GM19025 (cell line): ENCODE measurements around the gene GPR15LG.
A peak's percentile ranks its signal among the peaks of the same experiment; 100 is the strongest.
"Not testable (repeated sequence)": the region's sequence is repeated elsewhere in the genome, so short reads cannot be mapped to it uniquely, and the experiment has no call there.

ENCODE experiments used
- ATAC-seq: cut with Tn5 transposase; IDR thresholded peaks from one replicate; pipeline ENCODE4 v1.9.1; 2021; ENCODE audit warnings: mild to moderate bottlenecking, low read depth, moderate library complexity; ENCODE audit not compliant: unreplicated experiment

The GPR15LG gene

GRCh38 chr10:84173501-84173929 lies at the start of gene GPR15LG:
TSS of gene GPR15LG (plus strand) at chr10:84173801. CDS start at chr10:84173852, 51 bp downstream.
- peak; percentile 46 for ATAC-seq

- not testable (repeated sequence) for ATAC-seq
Observed at GRCh38 chr10:84125910-84126784, 47.5 kb upstream of the GPR15LG start.

- no peak for ATAC-seq
Observed at GRCh38 chr10:84126785-84127167, 46.8 kb upstream of the GPR15LG start.

GRCh38 chr10:84135836-84136235 lies 37.8 kb upstream of the GPR15LG start:
- ATAC-seq = no peak

- no peak for ATAC-seq
Observed at GRCh38 chr10:84137811-84138210, 35.8 kb upstream of the GPR15LG start.

- no peak for ATAC-seq
Observed at GRCh38 chr10:84138478-84139125, 35.0 kb upstream of the GPR15LG start.

- peak; percentile 99 for ATAC-seq
Observed at GRCh38 chr10:84139126-84140035, 34.2 kb upstream of the GPR15LG start, which contains the start of gene GHITM. TSS of gene GHITM (plus strand) at chr10:84139509. CDS start at chr10:84141501, 1,992 bp downstream.

GRCh38 chr10:84140036-84140379 lies 33.6 kb upstream of the GPR15LG start:
- ATAC-seq = no peak

GRCh38 chr10:84147347-84147746 lies 26.3 kb upstream of the GPR15LG start:
- ATAC-seq = no peak

GRCh38 chr10:84148006-84148597 lies 25.5 kb upstream of the GPR15LG start:
- ATAC-seq = not testable (repeated sequence)

- ATAC-seq = no peak
Observed at GRCh38 chr10:84149854-84150253, 23.7 kb upstream of the GPR15LG start.

GRCh38 chr10:84152769-84153168 lies 20.8 kb upstream of the GPR15LG start:
- ATAC-seq = no peak

- no peak for ATAC-seq
Observed at GRCh38 chr10:84155521-84155920, 18.1 kb upstream of the GPR15LG start.

GRCh38 chr10:84156009-84156408 lies 17.6 kb upstream of the GPR15LG start:
- no peak for ATAC-seq

- ATAC-seq = no peak
Observed at GRCh38 chr10:84156768-84157167, 16.8 kb upstream of the GPR15LG start.

- no peak for ATAC-seq
Observed at GRCh38 chr10:84158061-84158460, 15.5 kb upstream of the GPR15LG start.

- no peak for ATAC-seq
Observed at GRCh38 chr10:84158550-84158949, 15.1 kb upstream of the GPR15LG start.

GRCh38 chr10:84159076-84159685 lies 14.4 kb upstream of the GPR15LG start:
- no peak for ATAC-seq

- no peak for ATAC-seq
Observed at GRCh38 chr10:84160663-84161362, 12.8 kb upstream of the GPR15LG start.
